ENCODE measurements around the gene XPR1. TPM values are rescaled to one million over a fixed set of nuclear protein-coding genes. Genes with fewer than 3 reads are reported as not detected.

XPR1 gene
- total RNA-seq, 1 experiment from 2014 or later: 36.1 TPM

GRCh38 chr1:180909462-180909976, 277.7 kb downstream of the XPR1 start:
- Histone ChIP-seq H3K36me3 (ENCODE audit: control insufficient read depth, insufficient read depth, low read length) (no peaks in the 10 kb centered on the region), H3K27me3 (ENCODE audit: control insufficient read depth, insufficient read depth, low read length) (no peaks in the 10 kb centered on the region), H3K4me1 (ENCODE audit: control insufficient read depth, insufficient read depth, low read length) (peaks cover 3% of the 10 kb centered on the region; the same call in 1 of the 2 replicates), H3K9me3 (ENCODE audit: control insufficient read depth, insufficient read depth, low read depth, low read length) (no peaks in the 10 kb centered on the region), H3K27ac (ENCODE audit: low read length) (no peak overlapping the region), H3K4me3 (ENCODE audit: low read depth in 2 of 2, low read length in 2 of 2) (no peak overlapping the region)
- ChIA-PET CTCF (interaction anchor here (1.0 kb wide), 1 partner anchor 28 kb away, joined by 3 read pairs; no protein-coding TSS in a partner anchor), POLR2A (no interaction called here)
- in situ Hi-C loops (cut with HindIII; ENCODE audit: low pct_unique_long_range_greater_than_20kb, low sequenced_read_pairs) (no loop called here), intact Hi-C loops (cut with micrococcal nuclease; ENCODE audit: unreplicated experiment) (no loop called here)
- no peak for ATAC-seq
- no TSS peak for BruUV-seq (replicated peaks)
- DNase-seq (ENCODE audit: low read depth, low spot score): no peak
- TF ChIP-seq CTCF (IDR thresholded peaks at IDR 0.05) (no peak), SIN3A (IDR thresholded peaks at IDR 0.05; ENCODE audit: borderline replicate concordance, insufficient read depth, low read depth, low read length) (no peak), TCF7L2 (IDR thresholded peaks at IDR 0.05; ENCODE audit: low read depth, low read length) (no peak), REST (IDR thresholded peaks at IDR 0.05; ENCODE audit: insufficient read depth in 1 of 2, low read depth in 2 of 2, low read length in 1 of 2) (no peak), POLR2AphosphoS5 (IDR thresholded peaks at IDR 0.05; ENCODE audit: low read depth, low read length) (no peak)

- no peaks in the 10 kb centered on the region for H3K9me3 ChIP-seq (ENCODE audit: control insufficient read depth, insufficient read depth, low read depth, low read length)
- no peaks in the 10 kb centered on the region for H3K36me3 ChIP-seq (ENCODE audit: control insufficient read depth, insufficient read depth, low read length)
- H3K27ac ChIP-seq (ENCODE audit: low read length): no peak overlapping the region
- intact Hi-C loops (cut with micrococcal nuclease; ENCODE audit: unreplicated experiment): no loop called here
- no peaks in the 10 kb centered on the region for H3K27me3 ChIP-seq (ENCODE audit: control insufficient read depth, insufficient read depth, low read length)
- ChIA-PET CTCF (interaction anchor here (0.6 kb wide), 1 partner anchor 108 kb away, joined by 7 read pairs; no protein-coding TSS in a partner anchor), POLR2A (no interaction called here)
- in situ Hi-C loops (cut with HindIII; ENCODE audit: low pct_unique_long_range_greater_than_20kb, low sequenced_read_pairs): no loop called here
- ATAC-seq (peak; percentile 45), DNase-seq (ENCODE audit: low read depth, low spot score) (no peak)
- H3K4me3 ChIP-seq (ENCODE audit: low read depth in 2 of 2, low read length in 2 of 2): peak overlapping the region; percentile 47 to 56
- BruUV-seq (replicated peaks): no TSS peak
- TF ChIP-seq POLR2AphosphoS5 (IDR thresholded peaks at IDR 0.05; ENCODE audit: low read depth, low read length) (no peak), SIN3A (IDR thresholded peaks at IDR 0.05; ENCODE audit: borderline replicate concordance, insufficient read depth, low read depth, low read length) (no peak), CTCF (IDR thresholded peaks at IDR 0.05) (no peak), TCF7L2 (IDR thresholded peaks at IDR 0.05; ENCODE audit: low read depth, low read length) (no peak), REST (IDR thresholded peaks at IDR 0.05; ENCODE audit: insufficient read depth in 1 of 2, low read depth in 2 of 2, low read length in 1 of 2) (no peak)
- peaks cover 3% of the 10 kb centered on the region; the same call in 1 of the 2 replicates for H3K4me1 ChIP-seq (ENCODE audit: control insufficient read depth, insufficient read depth, low read length)
Measured at GRCh38 chr1:180911640-180912191, 279.9 kb downstream of the XPR1 start.
